HG03457 (cell line): ENCODE results near the gene CEP164.
"Not testable (repeated sequence)": the region's sequence is repeated elsewhere in the genome, so short reads cannot be mapped to it uniquely, and the experiment has no call there.

Experiments used
- ATAC-seq: cut with Tn5 transposase; IDR thresholded peaks from one replicate; pipeline ENCODE4 v1.9.1; 2021; ENCODE audit warnings: moderate number of reproducible peaks; ENCODE audit not compliant: unreplicated experiment

Gene CEP164

DNA sequence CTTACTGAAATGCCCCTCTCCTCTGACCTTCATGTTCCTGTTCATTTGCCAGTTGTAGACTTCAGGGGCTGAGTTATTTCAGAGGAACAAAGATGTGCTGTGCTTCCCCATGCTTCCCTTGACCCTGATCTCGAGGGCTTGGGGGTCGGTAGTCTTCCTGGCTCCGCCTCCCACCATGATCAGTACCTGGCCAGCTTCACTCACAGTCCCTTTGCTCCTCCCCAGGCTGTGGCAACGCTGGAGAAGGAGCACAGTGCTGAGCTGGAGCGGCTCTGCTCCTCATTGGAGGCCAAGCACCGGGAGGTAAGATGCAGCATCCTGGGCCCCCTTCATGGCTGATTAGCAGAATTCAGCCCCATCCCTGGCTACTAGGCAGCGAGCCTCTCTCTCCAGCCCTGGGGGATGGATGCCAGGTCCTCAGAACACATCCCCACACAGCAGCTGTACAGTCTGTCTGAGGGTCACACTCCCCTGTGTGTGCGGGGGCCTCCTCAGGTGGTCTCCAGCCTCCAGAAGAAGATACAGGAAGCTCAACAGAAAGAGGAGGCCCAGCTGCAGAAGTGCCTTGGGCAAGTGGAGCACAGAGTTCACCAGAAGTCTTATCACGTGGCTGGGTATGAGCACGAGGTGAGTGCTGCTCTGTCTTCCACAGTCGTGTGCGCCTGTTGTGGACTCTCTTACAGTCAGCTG, 64.5 kb downstream of the CEP164 start:
- no peak for ATAC-seq

DNA sequence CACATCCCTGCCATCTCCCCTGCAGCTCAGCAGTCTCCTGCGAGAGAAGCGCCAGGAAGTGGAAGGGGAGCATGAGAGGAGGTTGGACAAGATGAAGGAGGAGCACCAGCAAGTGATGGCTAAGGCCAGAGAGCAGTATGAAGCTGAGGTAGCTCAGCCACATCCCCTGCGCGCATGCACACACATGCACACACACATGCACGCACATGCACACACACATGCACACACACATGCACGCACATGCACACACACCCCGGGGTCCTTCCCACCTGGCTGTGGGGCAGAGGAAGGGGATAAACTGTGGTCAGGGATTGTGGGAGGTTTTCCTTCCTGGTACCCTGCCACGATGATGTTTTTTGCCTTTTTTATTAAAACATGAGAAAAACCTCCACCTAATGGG, 65.3 kb downstream of the CEP164 start:
- ATAC-seq = no peak

DNA sequence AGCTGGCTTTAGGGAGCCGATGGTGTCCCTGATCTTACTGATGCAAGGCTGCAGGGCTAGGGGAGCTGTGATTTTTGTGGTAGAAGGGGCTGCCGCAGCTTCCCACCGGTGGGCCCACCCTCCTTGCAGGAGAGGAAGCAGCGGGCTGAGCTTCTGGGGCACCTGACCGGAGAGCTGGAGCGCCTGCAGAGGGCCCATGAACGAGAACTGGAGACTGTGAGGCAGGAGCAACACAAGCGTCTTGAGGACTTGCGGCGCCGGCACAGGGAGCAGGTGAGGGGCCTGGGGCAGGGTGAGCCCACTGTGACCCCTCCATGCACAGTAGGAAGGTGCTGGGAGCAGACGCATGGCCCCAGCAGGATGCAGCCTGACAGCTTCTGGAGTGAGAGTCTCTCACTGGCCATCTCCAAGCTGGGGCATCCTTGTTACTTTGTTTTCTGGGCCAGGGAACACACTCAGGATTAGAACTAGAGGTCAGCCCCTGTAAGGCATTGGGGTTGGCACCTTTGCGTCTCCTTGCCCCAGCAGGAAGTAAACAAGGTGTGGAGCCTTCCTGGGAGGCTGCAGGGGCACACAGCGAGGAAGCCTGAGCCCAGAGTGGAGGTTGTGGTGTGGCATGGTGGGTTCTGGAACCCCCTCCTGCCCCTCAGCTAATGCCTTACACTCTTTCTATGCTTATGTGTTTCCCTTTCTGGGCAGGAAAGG, 66.7 kb downstream of the CEP164 start:
- no peak for ATAC-seq

DNA sequence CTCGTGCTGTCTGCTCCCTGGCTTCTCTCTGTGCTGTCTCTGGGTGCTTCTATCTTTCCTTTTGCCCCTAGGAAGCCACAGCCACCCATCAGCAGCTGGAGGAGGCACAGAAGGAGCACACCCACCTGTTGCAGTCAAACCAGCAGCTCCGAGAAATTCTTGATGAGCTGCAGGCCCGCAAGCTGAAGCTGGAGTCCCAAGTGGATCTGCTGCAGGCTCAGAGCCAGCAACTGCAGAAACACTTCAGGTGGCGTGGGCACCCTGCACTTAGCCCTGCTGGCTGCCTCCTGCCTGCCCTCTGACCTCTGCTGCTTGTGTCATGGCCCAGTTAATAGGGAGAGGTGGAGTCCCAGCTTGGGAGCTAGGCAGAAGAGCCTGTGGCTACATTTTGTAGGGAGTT, 67.8 kb downstream of the CEP164 start:
- ATAC-seq = no peak

DNA sequence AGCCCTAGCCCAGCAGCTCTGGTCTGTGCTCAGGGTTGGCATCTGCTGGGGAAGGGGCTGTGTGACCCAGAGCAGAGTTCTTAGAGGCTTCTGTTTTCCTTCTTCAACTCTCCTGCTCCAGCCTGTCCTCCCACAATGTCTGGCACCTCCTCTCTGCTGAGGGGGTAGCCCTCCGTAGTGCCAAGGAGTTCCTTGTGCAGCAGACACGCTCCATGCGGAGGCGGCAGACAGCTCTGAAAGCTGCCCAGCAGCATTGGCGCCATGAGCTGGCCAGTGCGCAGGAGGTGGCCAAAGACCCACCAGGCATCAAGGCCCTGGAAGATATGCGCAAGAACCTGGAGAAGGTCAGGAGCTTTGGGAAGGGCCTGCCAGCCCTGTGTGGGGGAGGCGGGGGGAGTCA, 69.3 kb downstream of the CEP164 start:
- ATAC-seq = no peak

DNA sequence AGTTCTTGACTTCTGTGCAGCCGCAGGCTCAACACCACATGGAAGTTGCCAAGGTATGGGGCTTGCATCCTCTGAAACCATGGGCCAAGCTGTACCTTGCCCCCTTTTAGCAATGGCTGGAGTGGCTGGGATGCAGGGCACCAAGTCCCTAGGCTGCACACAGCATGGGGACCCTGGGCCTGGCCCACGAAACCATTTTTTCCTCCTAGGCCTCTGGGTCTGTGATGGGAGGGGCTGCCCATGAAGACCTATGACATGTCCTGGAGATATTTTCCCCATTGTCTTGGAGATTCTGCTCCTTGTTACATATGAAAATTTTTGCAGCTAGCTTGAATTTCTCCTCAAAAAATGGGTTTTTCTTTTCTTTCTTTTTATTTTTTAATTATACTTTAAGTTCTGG, 71.0 kb downstream of the CEP164 start:
- not testable (repeated sequence) for ATAC-seq

DNA sequence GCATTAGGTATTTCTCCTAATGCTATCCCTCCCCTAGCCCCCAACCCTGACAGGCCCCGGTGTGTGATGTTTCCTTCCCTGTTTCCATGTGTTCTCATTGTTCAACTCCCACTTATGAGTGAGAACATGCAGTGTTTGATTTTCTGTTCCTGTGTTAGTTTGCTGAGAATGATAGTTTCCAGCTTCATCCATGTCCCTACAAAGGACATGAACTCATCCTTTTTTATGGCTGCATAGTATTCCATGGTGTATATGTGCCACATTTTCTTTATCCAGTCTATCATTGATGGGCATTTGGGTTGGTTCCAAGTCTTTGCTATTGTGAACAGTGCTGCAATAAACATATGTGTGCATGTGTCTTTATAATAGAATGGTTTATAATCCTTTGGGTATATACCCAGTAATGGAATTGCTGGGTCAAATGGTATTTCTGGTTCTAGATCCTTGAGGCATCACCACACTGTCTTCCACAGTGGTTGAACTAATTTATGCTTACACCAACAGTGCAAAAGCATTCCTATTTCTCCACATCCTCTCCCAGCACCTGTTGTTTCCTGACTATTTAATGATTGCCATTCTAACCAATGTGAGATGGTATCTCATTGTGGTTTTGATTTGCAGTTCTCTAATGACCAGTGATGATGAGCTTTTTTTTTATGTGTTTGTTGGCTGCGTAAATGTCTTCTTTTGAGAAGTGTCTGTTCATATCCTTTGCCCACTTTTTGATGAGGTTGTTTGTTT, 71.6 kb downstream of the CEP164 start:
- not testable (repeated sequence) for ATAC-seq

DNA sequence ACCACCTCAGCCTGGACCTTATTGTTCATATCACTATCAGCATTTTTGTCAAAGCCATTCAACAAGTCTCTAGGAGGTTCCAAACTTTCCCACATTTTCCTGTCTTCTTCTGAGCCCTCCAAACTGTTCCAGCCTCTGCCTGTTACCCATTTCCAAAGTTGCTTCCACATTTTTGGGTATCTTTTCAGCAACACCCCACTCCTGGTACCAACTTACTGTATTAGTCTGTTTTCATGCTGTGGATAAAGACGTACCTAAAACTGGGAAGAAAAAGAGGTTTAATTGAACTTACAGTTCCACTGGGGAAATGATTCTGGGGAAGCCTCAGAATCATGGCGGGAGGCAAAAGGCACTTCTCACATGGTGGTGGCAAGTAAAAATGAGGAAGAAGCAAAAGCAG, 78.2 kb downstream of the CEP164 start:
- ATAC-seq = not testable (repeated sequence)

DNA sequence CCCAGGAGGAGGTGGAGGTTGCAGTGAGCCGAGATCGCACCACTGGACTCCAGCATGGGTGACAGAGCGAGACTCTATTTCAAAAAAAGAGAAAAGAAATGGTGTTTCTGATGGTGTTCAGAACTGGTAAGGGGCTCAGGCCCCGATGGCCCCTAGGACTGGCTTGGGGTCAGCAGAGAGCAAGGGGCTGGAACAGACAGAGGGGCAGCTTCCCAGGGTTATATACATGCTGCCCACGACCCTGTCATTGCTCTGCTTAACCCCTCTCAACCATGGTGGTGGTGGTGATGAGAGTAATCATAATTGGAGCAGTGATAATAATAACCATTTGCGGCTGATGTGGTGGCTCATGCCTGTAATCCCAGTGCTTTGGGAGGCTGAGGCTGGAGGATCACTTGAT, 79.4 kb downstream of the CEP164 start:
- no peak for ATAC-seq

DNA sequence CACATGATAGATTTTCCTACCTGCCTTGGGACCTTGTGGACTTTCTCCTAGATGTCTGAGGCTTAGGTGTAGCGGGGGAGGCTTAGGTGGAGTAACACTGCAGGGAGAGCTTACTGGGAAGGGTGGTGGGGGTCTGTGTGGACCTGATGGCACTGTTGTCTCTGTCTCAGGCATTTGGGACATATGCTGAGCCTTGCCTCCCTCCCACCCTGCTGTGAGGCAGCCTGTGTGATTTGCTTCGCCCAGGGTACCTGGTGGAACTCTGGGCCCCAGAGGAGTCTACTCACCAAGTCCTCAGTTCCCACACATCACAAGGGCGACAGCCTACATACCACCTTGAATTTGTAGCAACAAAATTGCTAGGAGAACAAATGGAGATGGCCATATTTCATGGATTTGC, 80.7 kb downstream of the CEP164 start:
- no peak for ATAC-seq

DNA sequence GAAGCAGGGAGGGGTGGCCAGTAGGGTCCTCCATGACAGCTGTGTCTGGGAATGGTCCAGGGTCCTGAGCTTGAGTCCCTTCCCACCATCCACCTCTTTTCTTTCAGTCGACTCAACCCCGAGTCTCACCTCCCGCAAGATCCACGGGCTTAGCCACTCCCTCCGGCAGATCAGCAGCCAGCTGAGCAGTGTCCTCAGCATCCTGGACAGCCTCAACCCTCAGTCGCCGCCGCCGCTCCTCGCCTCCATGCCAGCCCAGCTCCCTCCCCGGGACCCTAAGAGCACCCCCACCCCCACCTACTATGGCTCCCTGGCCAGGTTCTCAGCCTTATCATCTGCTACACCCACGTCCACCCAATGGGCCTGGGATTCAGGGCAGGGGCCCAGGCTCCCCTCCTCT, 81.9 kb downstream of the CEP164 start:
- no peak for ATAC-seq

DNA sequence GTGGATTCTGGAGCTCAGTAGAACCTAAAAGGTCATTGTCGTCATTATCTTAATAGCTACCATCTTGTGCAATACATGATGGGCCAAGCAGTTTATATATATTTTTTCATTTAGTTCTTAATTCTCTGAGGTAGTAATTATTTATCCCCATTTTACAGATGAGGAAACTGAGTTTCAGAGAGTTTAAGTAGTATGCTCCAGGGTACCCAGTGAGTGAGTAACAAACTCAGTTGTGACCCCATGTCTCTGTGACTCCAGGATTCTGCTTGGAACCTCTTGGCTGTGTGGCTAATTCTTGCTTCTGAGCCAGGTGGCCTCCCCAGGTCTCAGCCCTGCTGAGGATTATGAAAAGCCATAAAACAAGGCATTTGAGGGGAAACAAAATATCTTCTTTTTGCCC, 82.6 kb downstream of the CEP164 start:
- no peak for ATAC-seq

DNA sequence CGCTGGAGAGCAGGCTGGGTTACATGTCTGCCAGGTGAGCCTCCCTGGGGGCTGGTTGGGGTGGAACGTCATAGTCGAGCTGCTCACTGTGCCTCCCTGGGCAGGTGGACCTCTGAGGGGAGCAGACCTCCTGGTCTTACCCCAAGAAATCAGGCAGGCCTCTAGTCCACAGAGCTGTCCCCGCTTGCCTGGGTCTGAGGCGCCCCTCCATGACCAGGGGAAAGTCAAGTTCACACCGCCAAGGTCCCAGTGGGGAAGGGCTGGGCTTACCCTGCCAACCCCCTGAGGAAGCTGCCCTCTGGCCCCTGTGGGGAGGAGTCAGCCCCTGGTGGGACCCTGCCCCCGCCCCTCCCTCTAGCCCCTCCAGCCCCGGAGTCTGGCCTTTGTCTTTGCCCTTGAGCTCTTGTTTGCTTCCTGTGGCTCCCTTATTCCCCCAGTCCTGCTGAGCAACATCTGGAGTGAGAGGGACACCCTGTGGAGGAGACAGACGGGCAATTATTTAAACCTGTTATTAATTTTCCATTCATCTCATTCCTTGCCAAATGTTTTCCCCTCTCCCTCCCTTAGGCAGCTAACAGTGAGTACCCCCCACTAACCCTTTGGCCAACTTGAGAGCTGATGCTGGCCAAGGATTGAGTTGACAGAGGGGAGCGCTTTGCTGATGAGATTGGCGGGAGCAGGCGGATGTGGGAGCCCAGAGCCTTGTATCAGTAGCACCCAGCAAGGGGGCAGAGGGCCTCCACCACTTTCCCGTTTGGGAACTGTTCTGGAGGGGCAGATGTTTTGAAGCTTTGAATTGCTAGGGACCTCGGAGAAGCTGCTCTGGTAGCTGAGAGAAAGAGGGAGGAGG, 83.4 kb downstream of the CEP164 start:
- ATAC-seq = no peak

DNA sequence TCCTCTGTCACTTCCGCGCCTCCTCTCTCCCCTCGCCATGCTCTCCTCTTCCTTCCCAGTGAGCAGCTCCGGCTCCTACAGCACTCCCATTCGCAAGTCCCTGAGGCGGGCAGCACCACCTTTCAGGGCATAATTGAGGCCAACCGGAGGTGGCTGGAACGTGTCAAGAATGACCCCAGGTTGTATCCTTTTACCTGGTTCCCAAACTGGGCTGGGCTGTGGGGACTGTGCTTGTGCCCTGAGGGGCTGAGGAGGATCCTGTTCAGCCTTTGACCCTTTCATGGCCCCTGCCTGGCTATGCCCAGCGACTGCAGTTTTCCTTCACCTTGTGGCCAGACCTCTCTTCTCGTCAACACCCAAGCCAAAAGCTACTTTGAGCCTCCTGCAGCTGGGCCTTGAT, 84.1 kb downstream of the CEP164 start:
- no peak for ATAC-seq

DNA sequence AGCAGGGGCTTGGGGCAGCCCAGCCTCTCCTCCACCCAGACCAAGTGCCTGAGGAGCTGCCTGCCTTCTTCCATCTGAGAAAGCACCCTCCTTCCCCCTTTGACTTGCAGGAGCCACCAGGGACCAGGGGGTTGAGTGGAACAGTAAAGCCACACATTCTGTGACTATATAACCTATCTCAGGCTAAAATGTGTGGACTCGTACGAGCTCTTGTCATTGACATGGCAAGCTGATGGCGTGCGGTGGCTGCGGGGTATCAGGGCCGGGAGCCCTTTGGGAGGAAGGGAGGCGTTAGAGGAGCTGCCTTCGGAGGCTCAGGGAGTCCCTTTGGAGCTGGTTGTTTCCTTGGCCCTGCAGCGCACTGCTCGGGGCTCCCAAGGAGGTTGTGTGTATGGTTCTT, 84.5 kb downstream of the CEP164 start:
- no peak for ATAC-seq

DNA sequence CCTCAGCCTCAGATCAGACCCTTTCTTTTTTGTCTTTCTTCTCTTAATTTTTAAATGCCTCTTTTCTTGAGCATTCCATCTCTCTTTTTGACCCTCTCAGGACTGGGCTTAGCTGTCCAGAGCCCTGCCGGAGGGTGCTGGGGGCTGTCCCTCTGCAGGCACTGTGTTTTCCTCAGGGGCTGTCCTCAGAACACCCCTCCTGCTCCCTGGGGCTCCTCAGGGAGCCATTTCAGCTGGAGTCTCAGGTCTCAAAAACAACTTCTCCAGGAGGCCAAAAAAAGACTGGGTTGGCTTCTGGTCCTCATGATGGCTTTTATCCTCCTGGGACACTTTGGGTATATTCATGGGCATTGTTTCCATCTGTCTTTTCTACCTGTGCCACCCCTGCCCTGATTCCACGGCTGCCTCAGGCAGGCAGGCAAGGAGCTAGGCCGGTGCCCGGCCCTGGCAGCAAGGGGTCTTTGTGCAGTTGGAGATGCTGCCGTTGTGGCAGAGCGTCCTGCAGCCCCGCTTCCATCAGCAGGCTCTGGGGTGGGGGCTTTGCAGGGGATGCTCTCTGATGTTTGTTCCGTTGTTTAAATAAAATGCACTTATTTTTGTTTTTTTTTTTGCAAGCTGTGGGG, 85.1 kb downstream of the CEP164 start:
- no peak for ATAC-seq

DNA sequence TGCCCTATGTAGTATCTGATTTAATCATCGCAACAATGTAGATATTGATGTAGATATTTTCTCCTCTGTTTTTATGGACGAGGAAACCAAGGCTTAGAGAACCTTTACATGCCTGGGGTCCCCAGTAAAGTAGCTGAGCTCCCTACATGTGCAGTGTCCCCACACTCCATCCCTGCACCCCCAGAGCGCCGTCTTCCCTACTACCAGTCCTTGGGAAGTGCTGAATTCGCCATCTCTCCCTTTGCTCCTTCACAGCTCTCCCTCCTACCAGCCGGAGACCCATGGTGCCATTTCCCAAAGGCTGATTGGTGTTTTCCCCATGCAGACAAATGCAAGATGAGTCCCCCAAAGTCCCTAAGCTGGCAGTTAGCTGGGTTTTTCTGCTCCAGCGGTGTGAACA, 86.0 kb downstream of the CEP164 start:
- no peak for ATAC-seq

DNA sequence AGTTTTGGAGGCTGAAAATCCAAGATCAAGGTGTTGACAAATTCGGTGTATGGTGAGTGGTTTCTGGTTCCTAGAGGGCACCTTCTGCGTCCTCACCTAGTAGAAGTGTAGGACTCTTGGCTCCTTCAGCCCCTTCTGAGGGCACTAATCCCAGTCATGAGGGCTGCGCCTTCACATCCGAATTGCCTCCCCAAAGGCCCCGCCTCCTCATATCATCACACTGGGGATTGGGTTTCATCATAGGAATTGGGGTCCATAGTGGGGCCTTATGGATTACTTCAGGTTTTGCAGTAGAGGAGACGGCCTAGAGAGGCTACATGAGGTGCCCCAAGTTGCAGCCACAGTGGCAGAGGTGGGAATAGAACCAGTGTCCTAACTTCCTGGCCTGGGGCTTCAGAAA, 87.1 kb downstream of the CEP164 start:
- ATAC-seq = no peak

DNA sequence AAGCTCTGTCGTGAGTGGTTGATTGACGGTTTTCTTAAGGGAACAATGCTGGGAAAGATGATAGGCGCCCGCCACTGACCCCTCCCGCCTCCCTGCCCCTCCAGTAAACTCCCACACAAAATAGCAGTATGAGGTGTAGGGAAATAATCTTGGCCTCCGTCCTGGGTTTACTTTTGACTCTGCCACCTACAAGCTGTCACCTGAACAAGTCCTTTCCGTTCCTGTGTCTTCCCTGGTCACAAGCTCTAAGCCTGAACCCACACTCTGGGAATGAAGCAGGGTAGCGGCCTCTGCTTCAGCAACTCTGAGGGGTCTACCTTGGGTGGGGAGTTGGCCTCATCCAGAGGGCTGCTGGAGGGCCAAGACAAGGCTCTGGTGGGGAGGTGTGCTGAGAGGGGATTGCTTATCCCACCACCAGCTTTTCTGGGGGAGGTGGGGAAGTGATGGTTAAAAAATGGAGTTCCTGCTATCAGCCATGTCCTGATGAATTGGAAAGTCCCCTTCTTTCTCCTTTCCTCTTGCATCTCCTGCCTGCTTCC, 87.8 kb downstream of the CEP164 start:
- no peak for ATAC-seq

DNA sequence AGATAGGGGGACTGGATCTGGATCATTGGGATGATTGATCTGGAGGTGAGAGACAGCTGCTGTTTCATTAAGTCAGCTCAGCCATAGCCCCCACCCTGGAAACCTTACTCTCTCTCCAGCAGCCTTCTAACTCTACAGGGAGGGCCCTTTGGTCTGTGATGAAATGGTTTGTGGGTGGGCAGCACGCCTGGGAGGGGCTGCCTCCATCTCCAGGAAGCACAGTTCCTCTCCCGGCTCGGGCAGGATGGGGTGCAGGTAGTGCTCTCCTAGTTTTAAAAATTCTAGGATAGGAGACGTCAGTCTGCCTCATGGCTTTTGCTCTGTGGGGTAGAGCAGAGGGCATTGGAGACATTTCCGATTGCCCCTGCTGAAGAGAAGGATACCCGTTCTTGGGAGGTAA, 89.7 kb downstream of the CEP164 start:
- no peak for ATAC-seq

DNA sequence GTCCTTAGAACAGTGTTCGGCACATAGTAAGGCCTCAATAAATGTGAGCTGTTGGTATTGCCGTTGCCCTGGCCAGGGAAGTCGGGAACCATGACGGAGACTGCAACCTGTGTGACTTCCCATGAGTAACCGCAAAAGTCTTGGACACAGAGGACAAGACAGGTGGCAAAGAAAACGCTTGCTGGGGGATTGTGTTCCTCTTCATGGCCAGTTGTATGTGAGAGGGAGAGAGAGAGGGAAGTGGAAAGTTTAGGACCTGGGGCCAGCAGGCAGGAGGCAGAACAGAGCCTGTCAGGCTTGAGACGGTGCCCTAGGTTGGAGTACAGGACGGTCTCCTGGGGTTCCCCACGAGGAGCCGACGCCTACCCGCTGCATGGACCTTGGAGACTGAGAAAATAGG, 90.2 kb downstream of the CEP164 start:
- ATAC-seq = no peak
